SK-N-SH treated with all-trans-retinoic acid at 6 μM for 48 hours (cell line): ENCODE results near the gene PHC1.

Source experiments
- ATAC-seq: fragments of 200-7000 bp; cut with Tn5 transposase; 3 replicates; pipeline ENCODE4 v1.9.1; 2020; ENCODE audit warnings: mild to moderate bottlenecking, moderate library complexity
- ARNTL ChIP-seq: fragments of 450-650 bp; formaldehyde crosslinking; IDR thresholded peaks from 2 replicates; pipeline ENCODE4 v1.5.0; 2020; ENCODE audit warnings: low read depth, mild to moderate bottlenecking, moderate library complexity, borderline replicate concordance
- CREB5 ChIP-seq: fragments of 250-450 bp; sonication (Bioruptor Pico); IDR thresholded peaks from 2 replicates; pipeline ENCODE4 v1.5.1; 2020; ENCODE audit warnings: low read depth, mild to moderate bottlenecking, moderate library complexity
- CSDC2 ChIP-seq: fragments of 250-450 bp; sonication (Bioruptor Pico); IDR thresholded peaks from 2 replicates; pipeline ENCODE4 v1.5.0; 2020; ENCODE audit warnings: mild to moderate bottlenecking, moderate library complexity
- CSRNP3 ChIP-seq: fragments of 250-450 bp; sonication (Bioruptor Pico); IDR thresholded peaks from 2 replicates; pipeline ENCODE4 v1.5.1; 2021; ENCODE audit warnings: mild to moderate bottlenecking, moderate library complexity
- ESRRG ChIP-seq: fragments of 250-450 bp; sonication (Bioruptor Pico); IDR thresholded peaks from 2 replicates; pipeline ENCODE4 v1.6.1; 2021; ENCODE audit warnings: mild to moderate bottlenecking
- GLIS3 ChIP-seq: fragments of 250-450 bp; sonication (Bioruptor Pico); IDR thresholded peaks from 2 replicates; pipeline ENCODE4 v1.5.0; 2020; ENCODE audit warnings: mild to moderate bottlenecking, moderate library complexity
- ISL1 ChIP-seq: fragments of 250-450 bp; sonication (Bioruptor Pico); IDR thresholded peaks from 2 replicates; pipeline ENCODE4 v2.1.2; 2022; ENCODE audit warnings: mild to moderate bottlenecking, moderate library complexity
- OSR1 ChIP-seq: fragments of 250-450 bp; sonication (Bioruptor Pico); IDR thresholded peaks from 2 replicates; pipeline ENCODE4 v1.8.0; 2022; ENCODE audit warnings: moderate library complexity, mild to moderate bottlenecking, inconsistent platforms
- PATZ1 ChIP-seq: fragments of 250-450 bp; sonication (Bioruptor Pico); IDR thresholded peaks from 2 replicates; pipeline ENCODE4 v1.8.0; 2020; ENCODE audit warnings: mild to moderate bottlenecking, moderate library complexity, borderline replicate concordance
- POU6F1 ChIP-seq: fragments of 250-450 bp; sonication (Bioruptor Pico); IDR thresholded peaks from 2 replicates; pipeline ENCODE4 v1.8.0; 2021; ENCODE audit warnings: low read depth, mild to moderate bottlenecking, moderate library complexity, borderline replicate concordance
- PPARA ChIP-seq: fragments of 250-450 bp; sonication (Bioruptor Pico); IDR thresholded peaks from 2 replicates; pipeline ENCODE4 v1.5.0; 2020; ENCODE audit warnings: mild to moderate bottlenecking, borderline replicate concordance
- RARB ChIP-seq: fragments of 250-450 bp; sonication (Bioruptor Pico); IDR thresholded peaks from 2 replicates; pipeline ENCODE4 v1.8.0; 2021; ENCODE audit warnings: mild to moderate bottlenecking, moderate library complexity
- SNAI2 ChIP-seq: fragments of 250-450 bp; sonication (Bioruptor Pico); IDR thresholded peaks from 2 replicates; pipeline ENCODE4 v1.5.0; 2020; ENCODE audit warnings: mild to moderate bottlenecking, moderate library complexity
- TCF4 ChIP-seq: fragments of 250-450 bp; sonication (Bioruptor Pico); IDR thresholded peaks from 2 replicates; pipeline ENCODE4 v1.8.0; 2021; ENCODE audit warnings: mild to moderate bottlenecking, moderate library complexity, borderline replicate concordance
- TOX ChIP-seq: fragments of 250-450 bp; sonication (Bioruptor Pico); IDR thresholded peaks from 2 replicates; pipeline ENCODE4 v1.8.0; 2021; ENCODE audit warnings: mild to moderate bottlenecking, moderate library complexity, borderline replicate concordance
- TSHZ2 ChIP-seq: fragments of 250-450 bp; sonication (Bioruptor Pico); IDR thresholded peaks from 2 replicates; pipeline ENCODE4 v1.5.0; 2020; ENCODE audit warnings: mild to moderate bottlenecking, moderate library complexity
- ZC3H10 ChIP-seq: fragments of 250-450 bp; sonication (Bioruptor Pico); IDR thresholded peaks from 2 replicates; pipeline ENCODE4 v1.5.1; 2021; ENCODE audit warnings: mild to moderate bottlenecking, moderate library complexity
- ZFP3 ChIP-seq: fragments of 250-450 bp; sonication (Bioruptor Pico); IDR thresholded peaks from 2 replicates; pipeline ENCODE4 v1.5.0; 2020; ENCODE audit warnings: mild to moderate bottlenecking, moderate library complexity
- ZFP30 ChIP-seq: fragments of 450-650 bp; formaldehyde crosslinking; IDR thresholded peaks from 2 replicates; pipeline ENCODE4 v1.5.0; 2022; ENCODE audit warnings: mild to moderate bottlenecking, moderate library complexity
- ZNF565 ChIP-seq: fragments of 450-650 bp; formaldehyde crosslinking; conservative IDR thresholded peaks from 2 replicates; pipeline ENCODE4 v1.5.0; 2020; ENCODE audit warnings: low read depth, mild to moderate bottlenecking, moderate library complexity
- ZNF70 ChIP-seq: fragments of 450-650 bp; formaldehyde crosslinking; IDR thresholded peaks from 2 replicates; pipeline ENCODE4 v1.5.0; 2020; ENCODE audit warnings: mild to moderate bottlenecking, moderate library complexity
- ZNF8 ChIP-seq: fragments of 450-650 bp; formaldehyde crosslinking; IDR thresholded peaks from 2 replicates; pipeline ENCODE4 v1.5.0; 2020; ENCODE audit warnings: mild to moderate bottlenecking, moderate library complexity

Gene PHC1

GRCh38 chr12:8969861-8970411 is 55.6 kb downstream of the PHC1 start:
- no peak for ATAC-seq
- no peak for TF ChIP-seq TOX (CRISPR knock-in tag)
- TF ChIP-seq ISL1: no peak
- no peak for TF ChIP-seq OSR1 (CRISPR knock-in tag)
- no peak for TF ChIP-seq ARNTL (CRISPR knock-in tag)
- TF ChIP-seq PATZ1 (CRISPR knock-in tag): no peak
- TF ChIP-seq PPARA (CRISPR knock-in tag): no peak
- TF ChIP-seq RARB (CRISPR knock-in tag): no peak
- no peak for TF ChIP-seq TSHZ2 (CRISPR knock-in tag)
- no peak for TF ChIP-seq ZNF565 (CRISPR knock-in tag)
- TF ChIP-seq CREB5 (CRISPR knock-in tag): no peak
- TF ChIP-seq TCF4: no peak
- TF ChIP-seq SNAI2 (CRISPR knock-in tag): no peak

GRCh38 chr12:8970432-8970831 is 56.1 kb downstream of the PHC1 start:
- ATAC-seq: no peak
- TF ChIP-seq RARB (CRISPR knock-in tag) (no peak), OSR1 (CRISPR knock-in tag) (no peak), ESRRG (CRISPR knock-in tag) (no peak), POU6F1 (CRISPR knock-in tag) (no peak), ZNF565 (CRISPR knock-in tag) (no peak), PATZ1 (CRISPR knock-in tag) (no peak), TOX (CRISPR knock-in tag) (no peak), CSDC2 (no peak), ZFP30 (CRISPR knock-in tag) (no peak), GLIS3 (no peak), CSRNP3 (CRISPR knock-in tag) (no peak), PPARA (CRISPR knock-in tag) (no peak), ZC3H10 (CRISPR knock-in tag) (no peak), ZNF8 (CRISPR knock-in tag) (no peak), ZFP3 (CRISPR knock-in tag) (no peak), TCF4 (no peak), ZNF70 (CRISPR knock-in tag) (no peak)
